Cardiac fibroblast (primary cell): ENCODE measurements around the gene GLI3.

ENCODE experiments used
- DNase-seq, 2 donors: peaks; one replicate each; pipeline versions ENCODE4 v3.0.0 to v3.0.0-alpha.2; 2010; ENCODE audit warnings: low read depth in 2 of 2
- H3K4me3 ChIP-seq, 2 donors: replicated peaks in 1 of 2; 1 replicate in 1 of 2; 2 replicates in 1 of 2; pipeline ENCODE4 v1.5.1; 2011; ENCODE audit warnings: low read depth in 2 of 2, low read length in 2 of 2, mild to moderate bottlenecking in 2 of 2, moderate library complexity in 1 of 2
- TF ChIP-seq, protein P1 (sequence below): IDR thresholded peaks from one replicate; pipeline ENCODE4 v1.5.1; 2011; ENCODE audit warnings: low read depth, mild to moderate bottlenecking, low read length, inconsistent platforms

The GLI3 gene

DNA sequence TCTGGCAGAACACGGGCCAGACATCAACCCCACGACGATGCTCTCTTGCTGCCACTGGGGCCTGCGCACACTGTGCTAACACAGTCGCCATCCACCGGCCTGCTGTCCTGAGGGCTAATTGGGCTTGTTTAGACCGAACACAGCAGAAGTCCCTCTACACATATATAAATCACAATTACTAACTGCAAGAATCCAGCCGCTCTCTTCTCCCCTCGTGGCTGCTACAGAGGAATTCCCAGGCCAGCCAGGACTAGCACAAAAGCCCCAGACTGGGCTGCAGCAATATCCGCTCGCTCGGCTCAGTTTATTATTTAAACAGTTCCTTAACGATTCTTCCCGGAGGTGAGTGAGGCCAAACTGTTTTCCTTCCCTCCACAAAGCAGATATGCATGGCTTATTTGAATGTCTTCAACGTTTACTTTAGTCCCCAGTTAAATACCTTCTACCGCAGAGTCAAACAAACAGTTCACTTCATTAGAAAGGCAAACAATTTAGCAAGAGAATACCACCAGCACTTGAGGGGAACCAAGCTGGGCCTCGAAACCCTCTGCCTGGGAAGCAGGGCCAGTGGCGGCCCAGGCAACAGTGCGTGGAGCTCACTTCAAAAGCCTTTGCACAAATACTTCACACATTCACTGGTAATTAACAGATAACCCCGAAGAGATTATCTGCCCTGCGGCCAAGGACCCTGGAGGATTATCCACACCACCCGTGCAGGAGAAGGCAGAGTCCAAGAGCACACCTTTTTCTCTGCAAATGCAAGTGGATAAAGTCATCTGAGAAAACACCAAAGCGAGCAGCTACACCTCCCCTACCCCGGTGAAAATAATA, 145.3 kb downstream of the GLI3 start:
- TF ChIP-seq, protein P1, sequence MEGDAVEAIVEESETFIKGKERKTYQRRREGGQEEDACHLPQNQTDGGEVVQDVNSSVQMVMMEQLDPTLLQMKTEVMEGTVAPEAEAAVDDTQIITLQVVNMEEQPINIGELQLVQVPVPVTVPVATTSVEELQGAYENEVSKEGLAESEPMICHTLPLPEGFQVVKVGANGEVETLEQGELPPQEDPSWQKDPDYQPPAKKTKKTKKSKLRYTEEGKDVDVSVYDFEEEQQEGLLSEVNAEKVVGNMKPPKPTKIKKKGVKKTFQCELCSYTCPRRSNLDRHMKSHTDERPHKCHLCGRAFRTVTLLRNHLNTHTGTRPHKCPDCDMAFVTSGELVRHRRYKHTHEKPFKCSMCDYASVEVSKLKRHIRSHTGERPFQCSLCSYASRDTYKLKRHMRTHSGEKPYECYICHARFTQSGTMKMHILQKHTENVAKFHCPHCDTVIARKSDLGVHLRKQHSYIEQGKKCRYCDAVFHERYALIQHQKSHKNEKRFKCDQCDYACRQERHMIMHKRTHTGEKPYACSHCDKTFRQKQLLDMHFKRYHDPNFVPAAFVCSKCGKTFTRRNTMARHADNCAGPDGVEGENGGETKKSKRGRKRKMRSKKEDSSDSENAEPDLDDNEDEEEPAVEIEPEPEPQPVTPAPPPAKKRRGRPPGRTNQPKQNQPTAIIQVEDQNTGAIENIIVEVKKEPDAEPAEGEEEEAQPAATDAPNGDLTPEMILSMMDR, result no peak
- no peak overlapping the region for H3K4me3 ChIP-seq
- no peak for DNase-seq

DNA sequence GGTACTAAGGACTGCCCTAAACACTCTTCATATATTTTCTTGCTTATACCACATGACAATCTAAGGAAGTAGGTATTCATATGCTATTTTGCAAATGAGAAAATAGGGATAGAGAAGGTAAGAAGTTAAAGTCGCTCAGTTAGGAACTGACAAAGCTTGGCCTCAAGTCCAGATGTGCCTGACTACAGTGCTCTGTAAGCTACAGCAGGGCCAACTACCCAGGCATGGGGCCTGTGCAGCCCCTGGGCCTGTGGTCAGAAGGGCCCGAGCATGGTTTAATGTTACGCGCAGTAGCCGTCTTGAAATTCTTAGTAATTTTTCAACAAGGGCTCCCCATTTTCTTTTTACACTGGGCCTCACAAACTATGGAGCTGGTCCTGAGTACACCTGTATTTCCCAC, 146.2 kb downstream of the GLI3 start:
- no peak for DNase-seq
- TF ChIP-seq, protein P1, result no peak
- H3K4me3 ChIP-seq, result no peak overlapping the region

DNA sequence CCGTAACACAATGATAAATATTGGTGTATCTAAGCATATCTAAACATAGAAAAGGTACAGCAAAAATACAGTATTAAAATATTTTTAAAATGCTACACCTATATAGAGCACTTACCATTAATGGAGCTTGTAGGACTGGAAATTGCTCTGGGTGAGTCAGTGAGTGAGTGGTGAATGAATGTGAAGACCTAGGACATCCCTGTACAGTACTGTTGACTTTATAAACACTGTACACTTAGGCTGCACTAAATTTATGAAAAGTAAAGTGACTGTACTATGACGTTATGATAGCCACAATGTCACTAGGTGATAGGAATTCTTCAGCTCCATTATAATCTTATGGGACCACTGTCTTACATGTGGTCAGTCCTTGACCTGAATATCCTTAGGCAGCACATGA, 147.0 kb downstream of the GLI3 start:
- TF ChIP-seq, protein P1, result no peak
- no peak for DNase-seq
- H3K4me3 ChIP-seq, result no peak overlapping the region

DNA sequence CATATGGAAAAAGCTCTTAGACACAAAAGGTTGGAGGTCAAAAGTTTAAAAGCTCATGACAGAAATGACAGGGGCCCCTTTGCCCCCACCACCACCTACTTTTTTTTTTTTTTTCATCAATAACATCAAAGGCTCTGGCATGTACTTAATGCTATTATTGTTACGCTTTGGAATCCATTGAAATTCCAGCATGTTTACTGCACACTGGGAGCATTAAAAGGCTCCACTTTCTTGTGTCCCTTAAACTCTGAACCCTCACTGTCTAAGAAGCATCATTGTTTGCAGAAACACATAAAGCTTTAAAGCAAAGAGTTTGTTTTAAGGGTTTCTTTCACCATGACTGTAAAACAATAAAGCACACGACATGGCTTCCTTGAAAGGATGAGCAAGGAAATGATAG, 149.4 kb downstream of the GLI3 start:
- no peak overlapping the region for H3K4me3 ChIP-seq
- TF ChIP-seq, protein P1, result no peak
- no peak for DNase-seq

DNA sequence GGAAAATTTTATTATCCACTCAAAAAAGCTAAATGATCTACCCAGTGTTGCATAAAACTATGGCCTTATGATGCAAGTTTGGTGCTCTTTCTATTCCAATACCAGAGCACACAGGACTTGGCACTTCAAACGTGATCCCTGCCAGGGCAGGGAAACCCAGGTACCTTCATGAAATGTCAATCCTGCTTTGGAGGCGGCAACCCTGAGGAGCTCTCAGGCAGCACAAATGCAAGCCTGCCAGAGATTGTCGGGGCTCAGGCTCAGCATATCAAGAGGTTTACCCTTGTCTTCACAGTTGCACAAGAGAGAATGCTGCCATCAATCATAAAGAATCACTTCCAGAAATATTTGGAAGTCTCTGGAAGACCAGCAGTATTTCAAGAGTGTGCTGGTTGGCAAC, 151.5 kb downstream of the GLI3 start:
- TF ChIP-seq, protein P1, result no peak
- H3K4me3 ChIP-seq, result no peak overlapping the region
- DNase-seq, result no peak

DNA sequence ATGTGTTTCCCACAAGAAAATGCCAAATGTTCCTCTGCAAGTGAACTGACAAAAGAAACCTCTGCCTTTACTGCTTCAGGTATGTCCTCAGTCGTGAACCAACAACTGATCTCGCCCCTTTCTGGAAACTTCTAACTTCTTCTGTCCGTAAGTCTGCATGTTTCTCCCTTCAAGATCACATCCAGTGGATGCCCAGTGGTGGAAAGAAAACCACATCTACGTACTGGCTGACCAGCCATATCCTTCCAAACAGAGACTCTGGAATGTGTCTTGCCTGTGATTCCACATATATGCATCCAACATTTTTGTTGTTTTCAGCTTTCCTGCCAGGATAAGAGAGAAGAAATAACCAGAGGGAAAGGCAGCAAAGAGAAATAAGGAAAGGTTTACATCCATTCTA, 152.7 kb downstream of the GLI3 start:
- H3K4me3 ChIP-seq, result no peak overlapping the region
- TF ChIP-seq, protein P1, result no peak

DNA sequence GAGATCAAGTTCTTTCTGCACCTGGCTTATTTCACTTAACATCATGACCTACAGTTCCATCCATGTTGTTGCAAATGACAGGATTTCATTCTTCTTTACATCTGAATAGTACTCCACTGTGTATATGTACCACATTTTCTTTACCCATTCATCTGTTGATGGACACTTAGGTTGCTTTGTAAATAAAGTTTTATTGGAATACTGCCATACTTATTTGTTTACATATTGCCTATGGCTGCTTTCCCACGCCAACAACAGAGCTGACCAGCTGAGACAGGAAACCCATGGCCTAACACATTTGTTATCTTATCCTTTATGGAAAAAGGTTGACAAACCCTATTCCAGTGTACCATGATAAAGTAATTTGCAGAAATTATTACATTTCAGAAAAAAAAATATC, 153.7 kb downstream of the GLI3 start:
- no peak for DNase-seq

More for the DNA sequence above, 152.7 kb downstream of the GLI3 start:
- no peak for DNase-seq

More for the DNA sequence above, 153.7 kb downstream of the GLI3 start:
- no peak overlapping the region for H3K4me3 ChIP-seq
- TF ChIP-seq, protein P1, result no peak
